ENCODE measurements around the gene ETV1.
A peak's percentile ranks its signal among the peaks of the same experiment; 100 is the strongest.

The ETV1 gene

GRCh38 chr7:13875496-13876074 is 113.9 kb downstream of the ETV1 start:
- no peak for DNase-seq

DNA sequence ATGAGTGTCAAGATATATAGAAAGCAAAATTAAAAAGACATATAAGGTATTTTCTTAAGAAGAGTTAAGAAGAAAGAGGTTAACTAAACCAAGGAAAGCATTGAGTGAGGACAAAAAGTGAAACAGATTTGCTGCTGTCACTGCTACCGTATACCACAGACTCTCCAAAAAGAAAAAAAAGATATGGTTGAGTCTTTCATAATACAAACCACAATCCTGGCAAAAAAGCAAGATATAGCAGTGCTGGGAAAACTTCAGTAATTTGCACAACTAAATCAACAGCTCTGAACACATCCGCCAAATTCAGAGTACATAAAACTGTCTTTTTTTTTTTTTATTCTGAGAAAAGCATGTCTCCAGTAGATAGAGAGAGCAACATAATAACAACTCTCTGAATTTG is 114.7 kb downstream of the ETV1 start:
- no peak for DNase-seq

GRCh38 chr7:13872709-13873108 is 116.8 kb downstream of the ETV1 start:
- no peak for DNase-seq

DNA sequence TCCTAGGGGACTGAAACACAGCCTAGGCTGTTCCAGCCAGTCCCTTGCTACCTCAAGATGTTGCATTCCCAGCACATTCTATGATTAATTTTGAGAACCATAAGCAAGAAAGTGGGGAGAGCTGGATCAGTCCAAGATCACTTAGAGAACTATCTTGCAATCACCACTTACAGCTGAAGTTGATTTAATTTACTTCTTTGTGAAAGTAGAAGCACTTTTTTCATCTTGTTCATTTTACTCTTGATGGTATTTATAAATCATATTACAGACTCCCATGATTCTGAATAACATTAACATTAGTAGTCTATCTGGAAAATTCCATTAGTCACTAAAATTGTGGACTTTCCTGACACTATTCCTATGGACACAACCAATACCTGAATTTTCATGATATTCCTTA is 118.5 kb downstream of the ETV1 start:
- DNase-seq, result no peak

- no peak for DNase-seq
Observed at GRCh38 chr7:13860734-13861133, 128.7 kb downstream of the ETV1 start.

DNA sequence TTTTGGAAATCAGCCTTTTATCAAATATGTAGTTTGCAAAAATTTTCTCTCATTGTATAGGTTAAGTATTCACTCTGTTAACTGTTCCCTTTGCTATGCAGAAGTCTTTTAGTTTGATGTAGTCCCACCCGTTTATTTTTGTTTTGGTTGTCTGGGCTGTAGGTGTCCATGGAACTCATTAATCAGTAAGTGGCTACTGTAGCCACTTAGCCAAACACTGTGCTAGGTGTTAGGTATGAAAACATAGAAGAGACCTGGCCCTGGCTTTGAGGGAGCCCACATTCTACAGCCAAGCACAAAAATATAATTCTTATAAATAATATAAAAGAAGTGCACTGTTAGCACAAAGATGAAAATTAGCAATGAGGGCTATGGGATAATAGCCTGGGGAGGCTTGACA is 133.5 kb downstream of the ETV1 start:
- no peak for DNase-seq

DNA sequence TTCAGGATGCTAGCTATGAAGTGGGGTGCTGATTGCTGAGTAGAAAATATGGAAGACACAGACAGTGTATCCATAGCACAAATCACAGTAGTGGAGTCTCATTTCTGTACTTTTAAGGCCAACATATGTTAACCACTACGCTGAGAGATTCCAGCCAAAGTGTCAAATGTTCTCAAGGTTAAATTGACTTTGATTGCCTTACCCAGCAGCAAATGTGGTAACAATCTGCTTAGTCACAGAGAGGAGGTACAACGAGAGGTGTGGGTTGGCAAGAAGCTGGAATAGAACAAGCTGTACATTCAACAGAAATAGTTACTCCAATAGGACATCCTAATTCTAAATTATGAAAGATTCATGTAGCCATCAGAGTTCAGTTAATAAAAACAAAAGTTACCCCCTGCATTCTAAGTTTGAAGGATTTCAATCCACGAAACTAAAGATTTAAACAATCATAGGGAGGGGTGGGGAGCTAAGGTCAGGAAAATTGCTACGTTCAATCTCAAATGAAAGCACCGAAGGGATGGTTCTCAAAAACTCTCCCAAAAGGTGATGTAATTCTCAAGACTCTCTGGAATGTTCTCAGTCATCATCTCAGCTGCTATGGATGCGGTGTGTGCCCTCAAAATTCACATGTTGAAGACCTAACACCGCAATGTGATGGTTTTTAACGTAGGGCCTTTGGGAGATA is 137.0 kb downstream of the ETV1 start:
- DNase-seq, result no peak

- no peak for DNase-seq
Observed at GRCh38 chr7:13851736-13852135, 137.7 kb downstream of the ETV1 start.

GRCh38 chr7:13850185-13850752 is 139.2 kb downstream of the ETV1 start:
- peak; percentile 3 to 45 for DNase-seq

GRCh38 chr7:13849163-13849892 is 140.1 kb downstream of the ETV1 start:
- no peak for DNase-seq

DNA sequence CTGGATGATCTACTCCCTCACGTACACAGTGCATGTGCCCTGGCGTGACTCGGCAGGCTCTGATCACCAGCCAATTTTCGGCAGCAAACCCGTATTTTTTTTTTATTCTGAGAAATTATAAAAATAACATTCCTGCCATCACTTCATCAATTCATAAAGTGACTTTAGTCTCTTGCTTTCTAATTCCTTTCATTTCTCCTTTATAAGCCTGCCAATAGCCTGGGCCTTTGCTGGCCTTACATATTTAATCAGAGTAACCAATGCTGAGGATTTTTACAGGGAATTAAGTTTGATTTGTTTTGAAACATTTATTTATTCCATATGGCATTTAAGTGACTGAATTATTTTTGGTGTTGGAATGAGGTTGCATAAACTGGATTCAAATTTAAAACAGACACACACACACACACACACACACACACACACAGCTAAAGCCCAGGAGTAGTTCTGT is 140.8 kb downstream of the ETV1 start:
- DNase-seq, result no peak

- DNase-seq, result no peak
Observed at GRCh38 chr7:13846386-13846785, 143.1 kb downstream of the ETV1 start.

GRCh38 chr7:13845601-13846000 is 143.9 kb downstream of the ETV1 start:
- DNase-seq, result no peak

- DNase-seq, result no peak
Observed at GRCh38 chr7:13844954-13845353, 144.5 kb downstream of the ETV1 start.

DNA sequence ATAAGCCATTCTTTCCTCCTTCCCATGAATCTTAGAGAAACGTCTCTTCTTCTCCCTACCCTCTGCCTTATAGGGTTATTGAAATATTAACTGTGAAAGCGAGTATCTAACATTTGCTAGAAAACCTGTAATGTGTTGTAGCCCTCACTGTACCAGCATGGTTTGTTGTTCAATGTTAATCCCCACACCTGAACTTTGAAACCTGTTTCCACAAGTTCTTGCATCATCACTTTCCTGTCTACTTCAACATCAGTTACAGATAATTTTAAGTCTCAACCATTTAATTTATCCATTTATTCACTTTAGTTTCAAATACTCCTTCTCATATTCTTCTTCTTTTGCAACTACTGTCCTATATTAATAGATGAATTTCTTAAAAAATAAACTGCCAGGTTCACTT is 148.2 kb downstream of the ETV1 start:
- DNase-seq, result no peak
